Measurements from ENCODE around the gene MRPS18A.

The MRPS18A gene

GRCh38 chr6:43730634-43731033 is 43.0 kb upstream of the MRPS18A start:
- in situ Hi-C loops (cut with MboI; ENCODE audit: low sequenced_read_pairs, unreplicated experiment) = no loop called here
- no peak for DNase-seq (ENCODE audit: low spot score)
- no peak for TF ChIP-seq CTCF (IDR thresholded peaks at IDR 0.05; ENCODE audit: borderline replicate concordance, control extremely low read depth, extremely low read depth, insufficient read depth, missing control alignments)

GRCh38 chr6:43729537-43729936 is 41.9 kb upstream of the MRPS18A start:
- DNase-seq (ENCODE audit: low spot score) = no peak
- in situ Hi-C loops (cut with MboI; ENCODE audit: low sequenced_read_pairs, unreplicated experiment) = no loop called here

GRCh38 chr6:43728586-43728985 is 41.0 kb upstream of the MRPS18A start:
- in situ Hi-C loops (cut with MboI; ENCODE audit: low sequenced_read_pairs, unreplicated experiment) = no loop called here
- no peak for DNase-seq (ENCODE audit: low spot score)
- TF ChIP-seq CTCF (IDR thresholded peaks at IDR 0.05; ENCODE audit: borderline replicate concordance, control extremely low read depth, extremely low read depth, insufficient read depth, missing control alignments) = no peak

More at GRCh38 chr6:43729537-43729936, 41.9 kb upstream of the MRPS18A start:
- TF ChIP-seq CTCF (IDR thresholded peaks at IDR 0.05; ENCODE audit: borderline replicate concordance, control extremely low read depth, extremely low read depth, insufficient read depth, missing control alignments) = no peak

- in situ Hi-C loops (cut with MboI; ENCODE audit: low sequenced_read_pairs, unreplicated experiment) = no loop called here
- DNase-seq (ENCODE audit: low spot score) = no peak
- TF ChIP-seq CTCF (IDR thresholded peaks at IDR 0.05; ENCODE audit: borderline replicate concordance, control extremely low read depth, extremely low read depth, insufficient read depth, missing control alignments) = no peak
Measured at GRCh38 chr6:43727634-43728033, 40.0 kb upstream of the MRPS18A start.

GRCh38 chr6:43725643-43726580 is 38.3 kb upstream of the MRPS18A start:
- TF ChIP-seq CTCF (IDR thresholded peaks at IDR 0.05; ENCODE audit: borderline replicate concordance, control extremely low read depth, extremely low read depth, insufficient read depth, missing control alignments) = no peak

GRCh38 chr6:43724914-43725642 is 37.5 kb upstream of the MRPS18A start:
- in situ Hi-C loops (cut with MboI; ENCODE audit: low sequenced_read_pairs, unreplicated experiment) = no loop called here
- DNase-seq (ENCODE audit: low spot score) = peak; percentile 82
- no peak for TF ChIP-seq CTCF (IDR thresholded peaks at IDR 0.05; ENCODE audit: borderline replicate concordance, control extremely low read depth, extremely low read depth, insufficient read depth, missing control alignments)

More at GRCh38 chr6:43725643-43726580, 38.3 kb upstream of the MRPS18A start:
- DNase-seq (ENCODE audit: low spot score) = no peak
- in situ Hi-C loops (cut with MboI; ENCODE audit: low sequenced_read_pairs, unreplicated experiment) = no loop called here

Data from GM13976 (cell line).